NT2/D1 (cell line): ENCODE data around the gene GFER.

ENCODE experiments used
- SUZ12 ChIP-seq: IDR thresholded peaks from 2 replicates; pipeline ENCODE4 v1.6.1; 2011; ENCODE audit not compliant: insufficient read length, insufficient read depth; ENCODE audit errors: extremely low read depth
- YY1 ChIP-seq: IDR thresholded peaks from 2 replicates; pipeline ENCODE4 v1.6.1; 2011; ENCODE audit not compliant: insufficient read length, insufficient read depth
- ZNF274 ChIP-seq: IDR thresholded peaks from 2 replicates; pipeline ENCODE4 v1.6.1; 2011; ENCODE audit warnings: mild to moderate bottlenecking, low read depth, low read length

- TF ChIP-seq SUZ12 = no peak
- no peak for TF ChIP-seq YY1
- no peak for TF ChIP-seq ZNF274
Measured at GRCh38 chr16:1993731-1994131, 9.7 kb downstream of the GFER start.
